H1 (cell line): ENCODE results near the gene AK5. TPM values are rescaled to one million over a fixed set of nuclear protein-coding genes. Genes with fewer than 3 reads are reported as not detected.

Experiments used
- CBX5 ChIP-seq: fragments of 300-800, 300-1000 bp; sonication (generic); IDR thresholded peaks from 2 replicates; pipeline ENCODE4 v1.7.1; 2016; ENCODE audit warnings: antibody characterized with exemption, low read length, low read depth
- POU5F1 ChIP-seq: IDR thresholded peaks from 2 replicates; pipeline ENCODE4 v1.6.1; 2011; ENCODE audit warnings: low read depth, mild to moderate bottlenecking, low read length, moderate library complexity
- polyA plus RNA-seq, 7 experiments: library from polyadenylated mRNA; depleted of rRNA in 3 of 7; stranded (reverse) in 5 of 7; unstranded in 2 of 7; fragments of >200 nt in 5 of 7; fragments of 200-250 nt in 2 of 7; gene quantifications; 1 replicate in 5 of 7; 2 replicates in 1 of 7; 4 replicates in 1 of 7; pipeline versions ENCODE4 v1.2.1 to v1.2.3, GENCODE V29; 2011 to 2013; ENCODE audit warnings: missing spikeins in 2 of 7, mixed read lengths in 2 of 7
- total RNA-seq: library from RNA; stranded (reverse); fragmentation: NEBNext Ultra II Directional; extraction: Animal tissue kit (Norgen Biotek cat#: 25700); gene quantifications from 2 replicates; pipeline ENCODE4 v1.2.1, GENCODE V29; 2021
- TF ChIP-seq, protein P1 (sequence below): IDR thresholded peaks from 2 replicates; pipeline ENCODE4 v1.6.1; 2011; ENCODE audit warnings: low read length, improper control_type of control experiment

Gene AK5
- total and polyA plus RNA-seq, 2 of the 8 experiments (the other 6 are each of a cell fraction or from before 2014, with no cell fraction given), result 2.0 to 7.1 TPM

DNA sequence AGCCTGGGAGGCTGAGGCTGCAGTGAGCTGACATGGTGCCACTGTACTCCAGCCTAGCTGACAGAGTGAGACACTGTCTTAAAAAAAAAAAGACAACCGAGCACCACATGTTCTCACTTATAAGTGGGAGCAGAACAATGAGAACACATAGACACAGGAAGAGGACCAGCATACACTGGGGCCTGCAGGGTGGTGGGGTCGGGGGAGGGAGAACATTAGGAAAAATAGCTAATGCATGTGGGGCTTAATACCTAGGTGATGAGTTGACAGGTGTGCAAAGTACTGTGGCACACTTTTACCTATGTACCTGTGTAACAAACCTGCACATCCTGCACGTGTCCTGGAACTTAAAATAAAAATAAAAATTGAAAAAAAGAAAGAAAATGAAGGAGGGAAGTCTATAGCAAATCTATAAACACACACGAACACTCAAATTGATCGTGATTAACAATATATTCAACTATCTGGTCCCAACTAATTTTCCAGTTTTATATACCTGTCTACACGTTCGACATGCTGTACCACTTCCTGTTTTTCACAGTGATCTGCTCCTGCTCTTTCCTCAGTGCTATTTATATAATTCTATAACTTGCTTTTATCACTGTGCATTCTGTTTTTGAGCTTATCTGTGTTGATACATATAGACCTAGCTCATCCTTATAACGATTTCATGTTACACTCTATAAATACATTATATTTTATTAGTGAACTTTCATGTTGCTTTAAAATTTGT is 27.2 kb downstream of the AK5 start (continued):
- TF ChIP-seq POU5F1, result no peak
- TF ChIP-seq, protein P1, sequence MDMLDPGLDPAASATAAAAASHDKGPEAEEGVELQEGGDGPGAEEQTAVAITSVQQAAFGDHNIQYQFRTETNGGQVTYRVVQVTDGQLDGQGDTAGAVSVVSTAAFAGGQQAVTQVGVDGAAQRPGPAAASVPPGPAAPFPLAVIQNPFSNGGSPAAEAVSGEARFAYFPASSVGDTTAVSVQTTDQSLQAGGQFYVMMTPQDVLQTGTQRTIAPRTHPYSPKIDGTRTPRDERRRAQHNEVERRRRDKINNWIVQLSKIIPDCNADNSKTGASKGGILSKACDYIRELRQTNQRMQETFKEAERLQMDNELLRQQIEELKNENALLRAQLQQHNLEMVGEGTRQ, result no peak
- no peak for TF ChIP-seq CBX5
